ENCODE measurements around the gene LCE7A. TPM values are rescaled to one million over a fixed set of nuclear protein-coding genes. Genes with fewer than 3 reads are reported as not detected.

LCE7A gene
- total RNA-seq, 4 donors from 2014 or later = not detected

- ATAC-seq (no peak), DNase-seq (no peak)
- intact Hi-C loops (cut with DNase I; ENCODE audit: low total_unique reads) = no loop called here
- Histone ChIP-seq H3K4me1 (no peaks in the 10 kb centered on the region), H3K9me3 (no peaks in the 10 kb centered on the region), H3K36me3 (no peaks in the 10 kb centered on the region), H3K27ac (no peak overlapping the region), H3K4me3 (no peak overlapping the region), H3K27me3 (no peaks in the 10 kb centered on the region)
- TF ChIP-seq POLR2A (IDR thresholded peaks at IDR 0.05) = no peak
- TF ChIP-seq, protein P1, sequence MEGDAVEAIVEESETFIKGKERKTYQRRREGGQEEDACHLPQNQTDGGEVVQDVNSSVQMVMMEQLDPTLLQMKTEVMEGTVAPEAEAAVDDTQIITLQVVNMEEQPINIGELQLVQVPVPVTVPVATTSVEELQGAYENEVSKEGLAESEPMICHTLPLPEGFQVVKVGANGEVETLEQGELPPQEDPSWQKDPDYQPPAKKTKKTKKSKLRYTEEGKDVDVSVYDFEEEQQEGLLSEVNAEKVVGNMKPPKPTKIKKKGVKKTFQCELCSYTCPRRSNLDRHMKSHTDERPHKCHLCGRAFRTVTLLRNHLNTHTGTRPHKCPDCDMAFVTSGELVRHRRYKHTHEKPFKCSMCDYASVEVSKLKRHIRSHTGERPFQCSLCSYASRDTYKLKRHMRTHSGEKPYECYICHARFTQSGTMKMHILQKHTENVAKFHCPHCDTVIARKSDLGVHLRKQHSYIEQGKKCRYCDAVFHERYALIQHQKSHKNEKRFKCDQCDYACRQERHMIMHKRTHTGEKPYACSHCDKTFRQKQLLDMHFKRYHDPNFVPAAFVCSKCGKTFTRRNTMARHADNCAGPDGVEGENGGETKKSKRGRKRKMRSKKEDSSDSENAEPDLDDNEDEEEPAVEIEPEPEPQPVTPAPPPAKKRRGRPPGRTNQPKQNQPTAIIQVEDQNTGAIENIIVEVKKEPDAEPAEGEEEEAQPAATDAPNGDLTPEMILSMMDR (IDR thresholded peaks at IDR 0.05 in 4 of 5, conservative IDR thresholded peaks at IDR 0.05 in 1 of 5) = no peak
- in situ Hi-C loops (cut with MboI; ENCODE audit: low sequenced_read_pairs in 4 of 4) = no loop called here
Measured at GRCh38 chr1:152860129-152860528, 333 bp downstream of the LCE7A start.

DNA sequence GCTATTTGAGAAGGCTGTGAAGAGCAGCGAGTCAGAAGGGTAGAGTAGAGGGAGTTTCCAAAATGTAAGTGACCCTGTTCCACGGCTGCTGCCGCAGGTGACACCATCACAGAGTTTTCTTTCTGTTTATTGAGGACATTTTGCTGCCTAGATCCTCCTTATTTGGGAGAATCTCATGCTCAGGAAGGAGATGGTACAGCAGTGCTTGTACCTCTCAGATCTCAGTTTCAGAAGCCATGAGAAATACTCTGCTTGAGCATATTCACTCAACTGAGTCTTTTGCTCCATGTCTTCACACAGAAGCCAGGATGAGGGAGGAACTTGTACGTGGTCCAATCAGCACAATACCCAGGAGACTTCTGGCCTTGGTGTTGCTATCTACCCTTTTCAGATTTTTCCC, 1.6 kb downstream of the LCE7A start:
- intact Hi-C loops (cut with DNase I; ENCODE audit: low total_unique reads) (no loop called here), in situ Hi-C loops (cut with MboI; ENCODE audit: low sequenced_read_pairs in 4 of 4) (no loop called here)
- Histone ChIP-seq H3K4me3 (no peak overlapping the region), H3K27ac (no peak overlapping the region), H3K27me3 (no peaks in the 10 kb centered on the region), H3K4me1 (no peaks in the 10 kb centered on the region), H3K9me3 (no peaks in the 10 kb centered on the region), H3K36me3 (no peaks in the 10 kb centered on the region)
- DNase-seq (no peak), ATAC-seq (no peak)
- TF ChIP-seq, protein P1 (IDR thresholded peaks at IDR 0.05 in 4 of 5, conservative IDR thresholded peaks at IDR 0.05 in 1 of 5) = no peak
- no peak for TF ChIP-seq POLR2A (IDR thresholded peaks at IDR 0.05)

DNA sequence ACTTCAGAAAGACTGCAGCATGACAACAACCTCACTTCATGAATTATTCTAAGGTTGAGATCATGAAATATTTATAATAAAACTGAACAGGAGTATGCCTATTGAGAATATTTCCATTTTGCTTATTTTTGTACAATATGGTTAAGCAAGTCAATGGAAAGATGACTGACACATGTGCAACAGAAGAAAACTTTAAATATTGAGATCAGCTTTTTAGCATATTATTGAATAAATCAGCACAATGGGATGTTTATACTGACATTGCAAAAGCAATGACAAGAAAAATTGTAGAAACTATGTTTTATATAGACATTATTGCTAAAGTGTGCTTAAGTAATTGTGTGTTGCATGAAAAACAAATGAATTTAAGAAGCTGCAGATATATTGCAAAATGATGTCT, 4.6 kb downstream of the LCE7A start:
- in situ Hi-C loops (cut with MboI; ENCODE audit: low sequenced_read_pairs in 4 of 4) (no loop called here), intact Hi-C loops (cut with DNase I; ENCODE audit: low total_unique reads) (no loop called here)
- Histone ChIP-seq H3K27me3 (no peaks in the 10 kb centered on the region), H3K4me1 (no peaks in the 10 kb centered on the region), H3K27ac (no peak overlapping the region), H3K9me3 (no peaks in the 10 kb centered on the region), H3K36me3 (no peaks in the 10 kb centered on the region), H3K4me3 (no peak overlapping the region)
- ATAC-seq (no peak), DNase-seq (no peak)
- TF ChIP-seq, protein P1 (IDR thresholded peaks at IDR 0.05 in 4 of 5, conservative IDR thresholded peaks at IDR 0.05 in 1 of 5) = no peak
- no peak for TF ChIP-seq POLR2A (IDR thresholded peaks at IDR 0.05)

DNA sequence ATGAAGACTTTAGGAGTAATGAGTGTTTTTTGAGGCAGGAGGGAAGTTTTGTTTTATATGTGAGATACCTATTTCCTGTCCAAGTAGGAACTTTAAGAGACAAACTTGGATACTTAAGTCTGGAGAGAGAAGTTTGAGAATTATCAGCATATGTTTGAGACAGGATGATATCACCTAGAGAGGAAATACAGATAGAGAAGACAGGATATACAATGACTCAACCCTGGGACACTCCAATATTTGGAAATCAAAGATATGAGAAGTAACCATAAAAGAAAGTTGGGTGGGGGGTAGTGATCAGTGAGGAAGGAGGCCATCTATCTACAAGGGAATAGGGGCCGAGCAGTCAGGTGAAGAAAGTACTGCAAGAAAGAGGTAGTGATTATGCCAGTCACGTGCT, 6.5 kb downstream of the LCE7A start:
- intact Hi-C loops (cut with DNase I; ENCODE audit: low total_unique reads) = no loop called here
- in situ Hi-C loops (cut with MboI; ENCODE audit: low sequenced_read_pairs in 4 of 4) = no loop called here
- ATAC-seq (no peak), DNase-seq (no peak)
- H3K4me3 ChIP-seq = no peak overlapping the region
- H3K36me3 ChIP-seq = no peaks in the 10 kb centered on the region
- no peaks in the 10 kb centered on the region for H3K27me3 ChIP-seq
- H3K27ac ChIP-seq = no peak overlapping the region
- TF ChIP-seq, protein P1 (IDR thresholded peaks at IDR 0.05 in 4 of 5, conservative IDR thresholded peaks at IDR 0.05 in 1 of 5) = no peak
- no peak for TF ChIP-seq POLR2A (IDR thresholded peaks at IDR 0.05)
- H3K4me1 ChIP-seq = no peaks in the 10 kb centered on the region
- no peaks in the 10 kb centered on the region for H3K9me3 ChIP-seq

- Histone ChIP-seq H3K4me1 (no peaks in the 10 kb centered on the region), H3K27me3 (no peaks in the 10 kb centered on the region), H3K27ac (no peak overlapping the region), H3K9me3 (no peaks in the 10 kb centered on the region), H3K36me3 (no peaks in the 10 kb centered on the region), H3K4me3 (no peak overlapping the region)
- peak in 1 of 2 donors; percentile 23 for DNase-seq
- ATAC-seq = no peak
- TF ChIP-seq, protein P1 (IDR thresholded peaks at IDR 0.05 in 4 of 5, conservative IDR thresholded peaks at IDR 0.05 in 1 of 5) = peak in 4 of 5 experiments; percentile 14 to 55 (median 24)
- no peak for TF ChIP-seq POLR2A (IDR thresholded peaks at IDR 0.05)
- in situ Hi-C loops (cut with MboI; ENCODE audit: low sequenced_read_pairs in 4 of 4) (no loop called here), intact Hi-C loops (cut with DNase I; ENCODE audit: low total_unique reads) (no loop called here)
Measured at GRCh38 chr1:152869808-152870419, 10.1 kb downstream of the LCE7A start.
